HL-60/S4 treated with phorbol 12-myristate 13-acetate at 8.2 ng/mL for 4 days and 3 days (cell line): ENCODE measurements around the gene FAM171A1.

Experiments
- in situ Hi-C: fragments of 300-500 bp; cut with MboI; formaldehyde crosslinking; loops from 2 replicates; pipeline ENCODE4 v1.15.0; 2022; ENCODE audit warnings: low sequenced_read_pairs

Gene FAM171A1

GRCh38 chr10:15374566-15374965, 3.5 kb upstream of the FAM171A1 start:
- in situ Hi-C loops = no loop called here

- in situ Hi-C loops = no loop called here
These were observed 3.1 kb upstream of the FAM171A1 start for GRCh38 chr10:15374156-15374555.

GRCh38 chr10:15373199-15373598, 2.1 kb upstream of the FAM171A1 start:
- in situ Hi-C loops = no loop called here

- in situ Hi-C loops = no loop called here
These were observed 755 bp downstream of the FAM171A1 start for GRCh38 chr10:15370212-15370855.

- in situ Hi-C loops = no loop called here
These were observed 1.6 kb downstream of the FAM171A1 start for GRCh38 chr10:15369256-15370211.

DNA sequence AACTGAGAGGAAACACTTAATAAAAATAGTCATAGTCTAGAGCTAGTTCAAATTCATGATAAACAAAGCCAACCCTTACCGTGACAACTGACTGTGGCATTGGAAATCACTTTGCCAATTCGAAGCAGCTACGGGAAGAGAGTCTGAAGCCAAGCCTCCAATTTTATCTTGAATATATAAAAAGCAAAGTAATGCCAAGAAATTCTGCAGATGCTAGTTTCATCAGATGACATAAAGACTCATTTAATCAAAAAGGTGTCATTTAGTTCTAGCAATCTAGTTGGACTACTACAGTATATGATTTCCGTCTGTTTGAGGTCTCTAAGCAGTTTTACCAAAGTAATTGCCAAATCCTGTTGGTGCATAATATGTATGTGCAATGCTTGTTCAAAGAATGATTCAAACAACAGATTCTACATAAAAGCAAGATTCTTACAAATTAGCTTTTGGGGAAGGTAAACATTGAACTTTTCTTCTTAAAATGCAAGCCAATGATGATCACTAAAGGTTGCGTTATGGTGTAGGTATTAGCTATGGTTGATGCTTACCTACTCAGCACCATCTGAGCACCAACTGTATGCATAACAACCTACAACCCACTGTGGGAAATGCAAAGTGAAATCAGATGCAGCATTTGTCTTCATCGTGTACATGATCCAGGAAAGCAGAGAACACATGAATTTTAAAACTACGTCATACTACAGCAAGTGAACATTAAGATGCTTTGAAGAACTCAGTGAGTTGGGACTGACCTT, 2.8 kb downstream of the FAM171A1 start:
- in situ Hi-C loops = no loop called here

DNA sequence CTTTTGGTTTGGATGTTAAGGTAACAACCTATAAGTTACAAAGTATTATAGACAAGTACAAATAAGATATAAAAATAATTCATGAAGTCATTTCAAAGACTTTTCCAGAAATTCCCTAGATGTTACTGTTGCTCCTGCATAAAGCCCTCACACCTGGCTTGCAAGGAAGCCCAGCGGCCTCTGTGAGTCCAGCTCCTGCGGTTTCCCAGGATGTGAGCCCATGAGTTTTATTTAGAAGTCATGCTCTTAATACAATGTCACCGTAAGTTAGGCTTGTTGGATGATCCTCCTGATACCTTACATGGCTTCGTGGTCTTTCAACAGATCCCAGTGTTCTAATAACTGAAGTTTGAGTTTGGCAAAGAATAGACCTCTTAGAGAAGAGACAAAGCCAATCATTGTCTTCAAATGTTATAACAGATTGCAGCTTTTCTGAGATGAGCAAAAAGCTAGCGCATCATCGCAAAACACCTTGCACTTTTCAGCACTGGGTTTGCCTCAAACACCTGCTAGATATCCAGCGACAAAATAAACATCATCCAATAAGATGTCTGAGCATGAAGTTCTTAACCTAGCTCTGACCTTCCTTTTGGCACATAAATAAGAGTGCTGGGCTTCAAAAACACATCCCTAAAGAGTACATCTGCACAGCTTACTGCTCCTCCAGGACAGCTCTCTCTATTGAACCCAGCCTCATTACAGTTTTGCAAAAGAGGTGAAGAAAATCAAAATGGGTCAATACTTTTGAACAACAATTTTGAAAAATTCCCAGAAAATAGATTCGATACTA, 3.6 kb downstream of the FAM171A1 start:
- in situ Hi-C loops = no loop called here

DNA sequence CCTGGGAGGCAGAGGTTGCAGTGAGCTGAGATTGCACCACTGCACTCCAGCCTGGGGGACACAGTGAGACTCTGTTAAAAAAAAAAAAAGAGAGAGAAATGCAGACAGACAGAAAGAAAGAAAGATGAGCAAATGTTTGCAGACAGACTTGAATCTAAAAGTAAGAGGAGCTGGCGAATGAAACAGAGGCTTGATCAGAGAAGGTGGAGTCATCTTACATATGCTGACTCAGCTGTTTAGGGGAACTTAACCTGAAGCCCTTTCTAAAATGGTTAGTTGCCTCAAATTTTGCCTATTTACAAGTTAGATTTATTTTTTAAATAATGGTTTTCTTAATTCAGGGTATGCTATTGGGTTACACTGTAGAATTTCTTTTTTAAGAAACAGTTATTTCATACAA, 5.4 kb downstream of the FAM171A1 start:
- in situ Hi-C loops = no loop called here

- in situ Hi-C loops = no loop called here
These were observed 7.1 kb downstream of the FAM171A1 start for GRCh38 chr10:15364001-15364400.

DNA sequence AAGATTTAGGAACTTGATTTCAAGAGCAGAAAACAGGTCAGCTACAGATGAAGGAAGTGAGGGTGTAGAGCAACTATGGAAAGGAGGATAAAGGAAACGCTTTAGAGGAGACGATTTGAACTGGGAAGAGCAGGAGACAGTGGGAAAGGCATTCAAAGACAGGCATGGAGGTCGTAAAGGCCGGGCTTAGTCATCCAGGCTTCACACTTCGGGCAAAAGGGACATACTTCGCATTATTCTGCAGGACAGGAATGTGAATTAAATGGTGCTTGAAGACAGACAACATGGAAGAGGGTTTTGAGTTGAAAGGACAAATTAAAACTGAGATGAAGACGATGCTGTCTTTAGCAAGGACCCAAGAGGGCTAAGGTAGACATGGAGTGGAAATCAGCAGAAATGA, 8.1 kb downstream of the FAM171A1 start:
- in situ Hi-C loops = no loop called here

DNA sequence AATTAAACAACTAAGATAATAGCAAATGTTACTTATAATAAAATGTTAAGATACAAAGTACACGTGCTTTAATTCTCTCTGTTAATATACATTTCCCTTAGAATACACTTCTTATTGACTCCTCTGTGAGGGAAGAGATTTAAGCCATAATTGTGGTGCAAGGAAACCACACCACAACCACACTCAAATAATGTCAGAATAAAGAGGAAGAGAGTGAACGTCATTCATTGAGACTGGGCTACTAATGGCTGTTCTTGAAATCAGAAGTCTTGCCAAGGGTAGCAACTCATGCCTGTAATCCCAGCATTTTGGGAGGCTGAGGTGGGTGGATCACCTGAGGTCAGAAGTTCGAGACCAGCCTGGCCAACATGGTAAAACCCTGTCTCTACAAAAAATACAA, 10.0 kb downstream of the FAM171A1 start:
- in situ Hi-C loops = no loop called here

DNA sequence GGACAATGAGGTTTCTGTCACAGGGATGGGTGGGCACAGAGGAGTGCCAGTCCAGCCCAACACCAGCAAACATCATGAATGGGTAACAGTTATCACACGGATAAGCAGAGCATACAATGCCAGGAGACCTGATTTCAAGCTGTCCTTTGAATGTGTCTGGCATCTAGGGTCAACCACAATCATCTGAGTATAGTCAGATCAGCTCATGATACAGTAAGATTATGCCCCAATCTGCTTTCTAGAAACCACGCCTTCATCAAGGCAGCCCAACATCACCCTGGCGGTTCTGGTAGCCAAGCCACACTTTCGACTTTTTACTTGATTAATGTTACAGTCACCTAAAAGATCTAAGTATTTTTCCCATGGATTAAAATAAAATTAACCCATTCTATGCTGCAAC, 10.5 kb downstream of the FAM171A1 start:
- in situ Hi-C loops = no loop called here

DNA sequence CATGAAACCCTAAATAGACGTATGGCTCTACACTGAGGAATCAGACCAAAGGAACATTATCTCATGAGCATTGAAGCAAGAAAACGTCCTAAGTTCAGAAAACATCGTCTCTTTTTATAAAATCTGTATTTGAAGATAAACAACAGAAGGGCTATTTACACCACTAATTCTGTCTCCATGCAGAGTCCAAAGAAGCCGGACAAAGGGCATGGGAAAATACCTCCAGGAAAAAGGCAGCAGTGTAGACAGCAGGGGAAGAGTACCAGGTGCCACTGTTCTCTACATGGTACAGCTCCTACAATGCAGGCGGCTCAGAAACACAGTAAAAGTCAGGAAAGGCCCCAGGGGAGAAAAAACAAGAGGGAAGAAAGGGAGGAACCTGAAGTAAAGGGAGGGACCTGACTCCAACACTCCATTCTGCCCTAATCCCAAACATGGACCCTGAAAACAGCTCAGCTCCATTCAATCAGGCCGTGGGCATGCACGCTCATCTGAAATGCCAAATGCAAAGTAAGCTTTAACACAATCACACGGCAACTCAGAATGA, 17.5 kb downstream of the FAM171A1 start:
- in situ Hi-C loops = no loop called here

DNA sequence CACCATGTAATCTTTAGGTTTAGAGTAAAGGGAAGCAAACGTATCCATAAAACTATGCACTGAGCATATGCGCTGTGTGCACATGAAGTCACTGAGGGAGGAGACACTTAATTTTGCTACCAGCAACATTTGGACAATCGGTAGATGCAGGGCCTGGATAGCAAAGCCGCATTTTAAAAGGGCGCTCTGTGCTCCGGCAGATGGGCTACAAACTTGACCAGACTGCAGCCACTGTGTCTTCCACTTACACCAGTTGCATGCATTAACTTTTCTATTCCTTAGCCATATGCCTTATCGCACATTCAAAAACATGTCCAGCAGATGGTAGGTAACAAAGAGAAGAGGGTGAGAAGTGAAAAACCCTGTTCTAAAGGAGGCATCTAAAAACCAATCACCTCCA, 18.3 kb downstream of the FAM171A1 start:
- in situ Hi-C loops = no loop called here

- in situ Hi-C loops = no loop called here
These were observed 18.9 kb downstream of the FAM171A1 start for GRCh38 chr10:15352201-15352600.

DNA sequence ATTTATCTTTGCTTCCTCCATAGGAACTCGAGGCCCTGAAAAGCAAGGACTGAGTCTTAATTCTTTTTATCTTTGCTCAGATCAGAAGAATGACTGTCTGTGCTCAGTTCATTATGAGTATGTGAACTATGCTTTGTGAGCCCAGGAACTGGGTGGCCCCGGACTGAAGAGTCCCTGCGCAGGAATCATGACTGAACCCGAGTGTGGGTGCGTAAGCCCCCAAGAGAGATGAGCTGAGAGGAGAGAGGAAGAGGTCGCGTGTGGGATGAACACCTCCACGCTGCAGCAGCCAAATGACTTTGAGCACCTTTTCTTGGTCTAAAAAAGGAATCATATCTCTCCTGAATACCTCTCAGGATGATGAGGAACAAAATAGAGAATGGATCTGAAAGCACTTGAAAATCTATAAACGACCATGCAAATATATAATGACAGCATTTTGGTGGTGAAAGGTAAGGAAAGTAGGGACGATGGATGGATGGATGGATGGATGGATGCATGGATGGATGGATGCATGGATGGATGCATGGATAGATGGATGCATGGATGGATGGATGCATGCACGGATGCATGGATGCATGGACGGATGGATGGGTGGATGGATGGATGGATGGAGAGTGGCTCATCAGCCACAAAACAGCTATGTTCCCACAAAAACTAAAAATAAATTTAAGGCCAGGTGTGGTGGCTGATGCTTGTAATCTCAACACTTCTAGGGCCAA, 19.8 kb downstream of the FAM171A1 start:
- in situ Hi-C loops = no loop called here

- in situ Hi-C loops = no loop called here
These were observed 22.0 kb downstream of the FAM171A1 start for GRCh38 chr10:15349112-15349511.

GRCh38 chr10:15348579-15348978, 22.5 kb downstream of the FAM171A1 start:
- in situ Hi-C loops = no loop called here

- in situ Hi-C loops = no loop called here
These were observed 23.9 kb downstream of the FAM171A1 start for GRCh38 chr10:15347150-15347549.
